Endothelial cell of umbilical vein (primary cell): ENCODE results near the gene SZT2. TPM values are rescaled to one million over a fixed set of nuclear protein-coding genes. Genes with fewer than 3 reads are reported as not detected.

Experiments used
- BruUV-seq: library from RNA; stranded (reverse); fragments of 400-500 nt; replicated peaks from 2 replicates; lab custom pipeline; 2021; lab: Mats Ljungman, UMichigan
- CTCF ChIA-PET: fragments of 300-600, 350-600 bp; sonication (Branson Sonifier 250); formaldehyde crosslinking; loops from one replicate; lab custom pipeline; 2021; ENCODE audit warnings: antibody characterized with exemption, inconsistent platforms; lab: Charles Lee
- POLR2A ChIA-PET: fragments of 300-600, 350-600 bp; sonication (Branson Sonifier 250); formaldehyde crosslinking; loops from one replicate; lab custom pipeline; 2021; ENCODE audit warnings: antibody characterized with exemption, inconsistent platforms; lab: Charles Lee
- DNase-seq: peaks from one replicate; pipeline ENCODE4 v3.0.0-alpha.2; 2011; ENCODE audit warnings: low read depth, low spot score
- FAIRE-seq: peaks from 2 replicates; lab custom pipeline; 2011; peaks lifted over from hg19 to GRCh38; lab: Jason Lieb, UNC
- H2AFZ ChIP-seq: 2 replicates; pipeline ENCODE4 v1.6.0; 2012; ENCODE audit warnings: low read depth, low read length, control low read depth, inconsistent platforms
- H3K27ac ChIP-seq: 2 replicates; pipeline ENCODE4 v1.5.1; 2011; ENCODE audit warnings: low read depth, mild to moderate bottlenecking, control low read depth, low read length, moderate library complexity; ENCODE audit not compliant: insufficient read depth
- H3K27me3 ChIP-seq, 2 experiments: 2 replicates each; pipeline versions ENCODE4 v1.6.0 to v1.6.1; 2011; ENCODE audit warnings: low read length in 2 of 2, mixed read lengths in 1 of 2; ENCODE audit not compliant: control insufficient read depth in 2 of 2, insufficient read depth in 2 of 2
- H3K36me3 ChIP-seq, 2 experiments: 2 replicates in 1 of 2; 3 replicates in 1 of 2; pipeline ENCODE4 v1.5.1; 2011; ENCODE audit warnings: low read length in 2 of 2, mild to moderate bottlenecking in 1 of 2, moderate library complexity in 1 of 2; ENCODE audit not compliant: control insufficient read depth in 2 of 2, insufficient read depth in 2 of 2; ENCODE audit errors: extremely low read depth in 1 of 2
- H3K4me1 ChIP-seq: 3 replicates; pipeline ENCODE4 v1.5.1; 2011; ENCODE audit warnings: mild to moderate bottlenecking, low read length; ENCODE audit not compliant: control insufficient read depth, insufficient read depth; ENCODE audit errors: extremely low read depth
- H3K4me2 ChIP-seq: 2 replicates; pipeline ENCODE4 v1.6.1; 2011; ENCODE audit warnings: low read length, control low read depth, mixed read lengths; ENCODE audit not compliant: insufficient read depth
- H3K4me3 ChIP-seq, 3 experiments: fragments of 200-600 bp in 1 of 3; sonication (generic), shearing (Covaris generic) in 1 of 3; replicated peaks in 1 of 3; 2 replicates each; pipeline ENCODE4 v1.5.1; 2011 to 2016; ENCODE audit warnings: control low read depth in 3 of 3, low read length in 3 of 3, mild to moderate bottlenecking in 2 of 3, inconsistent platforms in 1 of 3, low read depth in 1 of 3, moderate library complexity in 1 of 3; ENCODE audit not compliant: insufficient read depth in 1 of 3
- H3K79me2 ChIP-seq: 2 replicates; pipeline ENCODE4 v1.6.0; 2012; ENCODE audit warnings: low read length, inconsistent platforms; ENCODE audit not compliant: control insufficient read depth, insufficient read depth
- H3K9ac ChIP-seq: replicated peaks from 2 replicates; pipeline ENCODE3; 2011; ENCODE audit warnings: low read length, control low read depth; ENCODE audit not compliant: insufficient read depth; ENCODE audit errors: extremely low read depth
- H3K9me1 ChIP-seq: replicated peaks from 3 replicates; pipeline ENCODE4 v1.6.0; 2011; ENCODE audit warnings: mild to moderate bottlenecking, low read length; ENCODE audit not compliant: control insufficient read depth, insufficient read depth; ENCODE audit errors: extremely low read depth
- H3K9me3 ChIP-seq: replicated peaks from 2 replicates; pipeline ENCODE4 v1.5.1; 2012; ENCODE audit warnings: low read length, inconsistent platforms; ENCODE audit not compliant: control insufficient read depth, insufficient read depth
- H4K20me1 ChIP-seq: replicated peaks from 2 replicates; pipeline ENCODE3; 2011; ENCODE audit warnings: mild to moderate bottlenecking, low read length; ENCODE audit not compliant: control insufficient read depth, insufficient read depth; ENCODE audit errors: extremely low read depth
- CTCF ChIP-seq, 2 donors: IDR thresholded peaks; 1 replicate in 1 of 2; 2 replicates in 1 of 2; pipeline ENCODE4 v1.5.1; 2011; ENCODE audit warnings: low read length in 2 of 2, mild to moderate bottlenecking in 2 of 2, moderate library complexity in 2 of 2, control low read depth in 1 of 2, inconsistent platforms in 1 of 2, low read depth in 1 of 2; ENCODE audit not compliant: insufficient read depth in 1 of 2; ENCODE audit errors: extremely low read depth in 1 of 2
- EZH2 ChIP-seq: IDR thresholded peaks from 2 replicates; pipeline ENCODE4 v1.6.1; 2012; ENCODE audit warnings: borderline replicate concordance, low read depth, mild to moderate bottlenecking, moderate library complexity, low read length, inconsistent platforms; ENCODE audit not compliant: severe bottlenecking
- JUN ChIP-seq: IDR thresholded peaks from 2 replicates; pipeline ENCODE4 v1.6.1; 2011; ENCODE audit warnings: borderline replicate concordance, low read depth; ENCODE audit not compliant: insufficient read length, insufficient read depth
- MYC ChIP-seq: IDR thresholded peaks from one replicate; pipeline ENCODE4 v1.6.1; 2011; ENCODE audit warnings: mild to moderate bottlenecking, low read depth, low read length
- dilution Hi-C: fragments of 300-500 bp; cut with MboI; formaldehyde crosslinking; loops from one replicate; pipeline ENCODE4 v1.15.0; 2019; ENCODE audit warnings: low sequenced_read_pairs; ENCODE audit not compliant: extremely low pct_ligation_motif_present
- intact Hi-C: fragments of 100-400 bp; cut with micrococcal nuclease; formaldehyde crosslinking; loops from one replicate; pipeline ENCODE4 v1.10.0; 2022
- polyA plus RNA-seq, 4 experiments: library from polyadenylated mRNA; depleted of rRNA in 3 of 4; stranded (reverse) in 3 of 4; unstranded in 1 of 4; fragments of >200 nt; gene quantifications; 2 replicates each; pipeline versions ENCODE4 v1.2.1 to v1.2.3, GENCODE V29; 2011 to 2012; ENCODE audit warnings: missing spikeins in 1 of 4
- total RNA-seq: library from RNA; stranded (reverse); gene quantifications from 2 replicates; pipeline ENCODE4 v1.2.3, GENCODE V29; 2021
- TF ChIP-seq, protein P1 (sequence below): IDR thresholded peaks from 2 replicates; pipeline ENCODE4 v1.6.1; 2011; ENCODE audit not compliant: insufficient read depth, insufficient read length

Gene SZT2
- total and polyA plus RNA-seq, 2 donors (not counting 3 experiments of a cell fraction or from before 2014, with no cell fraction given), result 11.4 to 49.9 TPM

DNA sequence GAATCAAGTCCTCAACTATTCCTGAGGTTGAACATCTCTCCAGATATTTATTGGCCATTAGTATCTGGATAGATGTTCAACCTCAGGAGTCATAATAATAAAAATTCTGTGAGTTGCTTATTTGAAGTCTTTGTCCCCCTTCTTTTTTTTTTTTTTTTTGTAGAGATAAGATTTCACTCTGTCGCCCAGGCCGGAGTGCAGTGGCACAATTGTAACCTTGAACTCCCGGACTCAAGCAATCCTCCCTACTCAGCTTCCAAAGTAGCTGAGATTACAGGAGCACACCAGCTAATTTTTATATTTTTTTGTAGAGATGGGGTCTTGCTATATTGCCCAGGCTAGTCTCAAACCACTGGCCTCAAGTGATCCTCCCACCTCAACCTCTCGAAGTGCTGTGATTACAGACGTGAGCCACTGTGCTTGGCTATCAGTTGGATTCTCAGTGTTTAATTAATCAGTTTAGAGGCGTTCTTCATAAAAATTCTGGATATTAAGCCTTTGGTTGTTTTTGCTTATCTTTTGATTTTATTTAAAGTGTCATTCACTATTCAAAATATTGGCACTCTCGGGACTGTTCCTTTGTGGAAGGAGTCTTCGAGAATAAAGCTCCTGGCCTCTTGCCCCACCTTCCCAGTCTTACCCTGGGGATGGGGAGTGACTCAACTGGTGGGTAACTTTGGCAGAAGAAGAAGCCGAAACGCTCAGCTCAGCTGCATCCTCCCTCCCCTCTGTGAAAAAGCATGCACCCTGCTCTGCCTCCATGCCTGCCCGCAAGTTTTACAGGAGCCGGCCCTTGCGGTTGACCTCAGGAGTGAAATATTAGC lies 75.2 kb downstream of the SZT2 start:
- no TSS peak for BruUV-seq
- Histone ChIP-seq H3K27ac (no peak overlapping the region), H3K36me3 (no peaks in the 10 kb centered on the region), H3K9me3 (no peaks in the 10 kb centered on the region), H3K4me1 (peaks cover 13% of the 10 kb centered on the region), H2AFZ (no peak overlapping the region), H3K9me1 (no peaks in the 10 kb centered on the region), H3K27me3 (no peaks in the 10 kb centered on the region), H3K79me2 (no peaks in the 10 kb centered on the region), H4K20me1 (no peaks in the 10 kb centered on the region), H3K4me2 (no peak overlapping the region), H3K4me3 (no peak overlapping the region), H3K9ac (no peak overlapping the region)
- TF ChIP-seq CTCF (IDR thresholded peaks at IDR 0.05; ENCODE audit: extremely low read depth in 1 of 2, insufficient read depth in 1 of 2, low read depth in 1 of 2, low read length in 2 of 2), result no peak
- TF ChIP-seq, protein P1, sequence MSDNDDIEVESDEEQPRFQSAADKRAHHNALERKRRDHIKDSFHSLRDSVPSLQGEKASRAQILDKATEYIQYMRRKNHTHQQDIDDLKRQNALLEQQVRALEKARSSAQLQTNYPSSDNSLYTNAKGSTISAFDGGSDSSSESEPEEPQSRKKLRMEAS, result no peak
- TF ChIP-seq EZH2, result no peak
- no peak for TF ChIP-seq MYC
- TF ChIP-seq JUN, result no peak
- dilution Hi-C loops (no loop called here), intact Hi-C loops (no loop called here)
- ChIA-PET POLR2A (no interaction called here), CTCF (interaction anchor here (1.9 kb wide), 1 partner anchor 10 kb away, joined by 5 read pairs; no protein-coding TSS in a partner anchor)
- DNase-seq (no peak), FAIRE-seq (no peak)
